ENCODE results near the gene KLHDC4. TPM values are rescaled to one million over a fixed set of nuclear protein-coding genes. Genes with fewer than 3 reads are reported as not detected.

The KLHDC4 gene
- total and polyA plus RNA-seq, 9 of the 15 experiments (the other 6 are each of a cell fraction or from before 2014, with no cell fraction given): 1.3 to 68.1 (median 32.8) TPM

DNA sequence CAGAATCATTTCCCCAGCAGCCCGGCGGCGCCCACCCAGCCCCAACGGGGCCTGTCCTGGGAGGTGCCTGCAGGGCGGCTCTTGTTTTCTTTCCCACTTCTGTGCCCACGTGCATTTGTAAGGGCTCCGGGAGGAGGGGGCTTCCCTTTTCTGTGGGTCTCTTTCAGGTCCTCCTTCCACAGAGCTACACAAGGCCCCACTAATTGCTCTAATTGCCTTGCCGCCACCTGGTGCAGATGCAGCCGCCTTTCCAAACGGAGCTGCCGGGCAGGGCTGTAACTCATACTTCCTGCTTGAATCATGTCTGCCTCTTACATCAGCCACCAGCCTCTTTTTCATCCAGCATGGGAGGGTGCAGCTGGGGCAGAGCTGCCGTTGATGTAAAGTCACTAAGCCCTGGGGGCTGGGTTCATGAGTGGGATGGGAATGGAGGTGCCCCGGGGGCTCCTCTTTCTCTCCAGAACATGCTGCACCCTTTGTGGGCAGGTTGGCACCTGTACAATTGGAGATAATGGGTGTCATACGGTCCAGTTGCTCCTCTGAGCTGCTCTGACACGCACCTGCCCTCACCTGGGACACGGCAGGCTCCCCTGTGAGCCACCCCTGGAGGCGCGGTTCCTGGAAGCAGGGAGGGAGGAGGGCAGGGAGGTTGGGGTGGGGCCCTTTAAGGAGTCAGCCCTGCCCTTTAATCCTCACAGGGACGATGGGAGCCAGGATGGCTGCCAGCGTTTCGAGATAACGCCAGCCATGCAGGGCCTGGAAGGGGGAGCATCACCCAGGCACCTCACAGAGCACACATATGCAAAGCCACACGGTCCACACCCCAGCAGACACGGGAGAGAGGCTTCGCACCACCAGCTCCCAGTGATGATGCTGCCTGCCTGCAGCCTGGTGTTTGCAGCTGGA lies 41.1 kb upstream of the KLHDC4 start (continued):
- TF ChIP-seq, protein P1, sequence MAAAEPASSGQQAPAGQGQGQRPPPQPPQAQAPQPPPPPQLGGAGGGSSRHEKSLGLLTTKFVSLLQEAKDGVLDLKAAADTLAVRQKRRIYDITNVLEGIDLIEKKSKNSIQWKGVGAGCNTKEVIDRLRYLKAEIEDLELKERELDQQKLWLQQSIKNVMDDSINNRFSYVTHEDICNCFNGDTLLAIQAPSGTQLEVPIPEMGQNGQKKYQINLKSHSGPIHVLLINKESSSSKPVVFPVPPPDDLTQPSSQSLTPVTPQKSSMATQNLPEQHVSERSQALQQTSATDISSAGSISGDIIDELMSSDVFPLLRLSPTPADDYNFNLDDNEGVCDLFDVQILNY (CRISPR knock-in tag; IDR thresholded peaks at IDR 0.05): no peak
- TF ChIP-seq SMARCA4 (IDR thresholded peaks at IDR 0.05) (peak; percentile 43; the same call in 1 of the 2 replicates), BHLHE40 (IDR thresholded peaks at IDR 0.05; ENCODE audit: low read length) (peak; percentile 51; the same call in 1 of the 2 replicates), ZNF184 (CRISPR knock-in tag; IDR thresholded peaks at IDR 0.05) (no peak), ZFP1 (CRISPR knock-in tag; IDR thresholded peaks at IDR 0.05) (no peak), TRIM24 (IDR thresholded peaks at IDR 0.05) (peak; percentile 88 to 93), RBM17 (IDR thresholded peaks at IDR 0.05; ENCODE audit: borderline replicate concordance, low read depth, low read length) (no peak), MTA3 (IDR thresholded peaks at IDR 0.05; ENCODE audit: borderline replicate concordance) (peak; percentile 37; the same call in 1 of the 2 replicates), RFX1 (IDR thresholded peaks at IDR 0.05) (no peak), SOX6 (IDR thresholded peaks at IDR 0.05) (no peak), CBX1 (IDR thresholded peaks at IDR 0.05; ENCODE audit: low read depth) (no peak), TCFL5 (CRISPR knock-in tag; conservative IDR thresholded peaks at IDR 0.05) (no peak)
- TF ChIP-seq, protein P2, sequence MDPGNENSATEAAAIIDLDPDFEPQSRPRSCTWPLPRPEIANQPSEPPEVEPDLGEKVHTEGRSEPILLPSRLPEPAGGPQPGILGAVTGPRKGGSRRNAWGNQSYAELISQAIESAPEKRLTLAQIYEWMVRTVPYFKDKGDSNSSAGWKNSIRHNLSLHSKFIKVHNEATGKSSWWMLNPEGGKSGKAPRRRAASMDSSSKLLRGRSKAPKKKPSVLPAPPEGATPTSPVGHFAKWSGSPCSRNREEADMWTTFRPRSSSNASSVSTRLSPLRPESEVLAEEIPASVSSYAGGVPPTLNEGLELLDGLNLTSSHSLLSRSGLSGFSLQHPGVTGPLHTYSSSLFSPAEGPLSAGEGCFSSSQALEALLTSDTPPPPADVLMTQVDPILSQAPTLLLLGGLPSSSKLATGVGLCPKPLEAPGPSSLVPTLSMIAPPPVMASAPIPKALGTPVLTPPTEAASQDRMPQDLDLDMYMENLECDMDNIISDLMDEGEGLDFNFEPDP (CRISPR knock-in tag; IDR thresholded peaks at IDR 0.05): no peak
- TF ChIP-seq, protein P3, sequence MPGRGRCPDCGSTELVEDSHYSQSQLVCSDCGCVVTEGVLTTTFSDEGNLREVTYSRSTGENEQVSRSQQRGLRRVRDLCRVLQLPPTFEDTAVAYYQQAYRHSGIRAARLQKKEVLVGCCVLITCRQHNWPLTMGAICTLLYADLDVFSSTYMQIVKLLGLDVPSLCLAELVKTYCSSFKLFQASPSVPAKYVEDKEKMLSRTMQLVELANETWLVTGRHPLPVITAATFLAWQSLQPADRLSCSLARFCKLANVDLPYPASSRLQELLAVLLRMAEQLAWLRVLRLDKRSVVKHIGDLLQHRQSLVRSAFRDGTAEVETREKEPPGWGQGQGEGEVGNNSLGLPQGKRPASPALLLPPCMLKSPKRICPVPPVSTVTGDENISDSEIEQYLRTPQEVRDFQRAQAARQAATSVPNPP (IDR thresholded peaks at IDR 0.05; ENCODE audit: borderline replicate concordance, insufficient read depth, insufficient read length): no peak
- TF ChIP-seq, protein P4, sequence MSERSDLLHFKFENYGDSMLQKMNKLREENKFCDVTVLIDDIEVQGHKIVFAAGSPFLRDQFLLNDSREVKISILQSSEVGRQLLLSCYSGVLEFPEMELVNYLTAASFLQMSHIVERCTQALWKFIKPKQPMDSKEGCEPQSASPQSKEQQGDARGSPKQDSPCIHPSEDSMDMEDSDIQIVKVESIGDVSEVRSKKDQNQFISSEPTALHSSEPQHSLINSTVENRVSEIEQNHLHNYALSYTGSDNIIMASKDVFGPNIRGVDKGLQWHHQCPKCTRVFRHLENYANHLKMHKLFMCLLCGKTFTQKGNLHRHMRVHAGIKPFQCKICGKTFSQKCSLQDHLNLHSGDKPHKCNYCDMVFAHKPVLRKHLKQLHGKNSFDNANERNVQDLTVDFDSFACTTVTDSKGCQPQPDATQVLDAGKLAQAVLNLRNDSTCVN (CRISPR knock-in tag; IDR thresholded peaks at IDR 0.05): no peak
- TF ChIP-seq, protein P5, sequence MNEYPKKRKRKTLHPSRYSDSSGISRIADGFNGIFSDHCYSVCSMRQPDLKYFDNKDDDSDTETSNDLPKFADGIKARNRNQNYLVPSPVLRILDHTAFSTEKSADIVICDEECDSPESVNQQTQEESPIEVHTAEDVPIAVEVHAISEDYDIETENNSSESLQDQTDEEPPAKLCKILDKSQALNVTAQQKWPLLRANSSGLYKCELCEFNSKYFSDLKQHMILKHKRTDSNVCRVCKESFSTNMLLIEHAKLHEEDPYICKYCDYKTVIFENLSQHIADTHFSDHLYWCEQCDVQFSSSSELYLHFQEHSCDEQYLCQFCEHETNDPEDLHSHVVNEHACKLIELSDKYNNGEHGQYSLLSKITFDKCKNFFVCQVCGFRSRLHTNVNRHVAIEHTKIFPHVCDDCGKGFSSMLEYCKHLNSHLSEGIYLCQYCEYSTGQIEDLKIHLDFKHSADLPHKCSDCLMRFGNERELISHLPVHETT (CRISPR knock-in tag; conservative IDR thresholded peaks at IDR 0.05 in 1 of 2, IDR thresholded peaks at IDR 0.05 in 1 of 2): no peak
- TF ChIP-seq, protein P6, sequence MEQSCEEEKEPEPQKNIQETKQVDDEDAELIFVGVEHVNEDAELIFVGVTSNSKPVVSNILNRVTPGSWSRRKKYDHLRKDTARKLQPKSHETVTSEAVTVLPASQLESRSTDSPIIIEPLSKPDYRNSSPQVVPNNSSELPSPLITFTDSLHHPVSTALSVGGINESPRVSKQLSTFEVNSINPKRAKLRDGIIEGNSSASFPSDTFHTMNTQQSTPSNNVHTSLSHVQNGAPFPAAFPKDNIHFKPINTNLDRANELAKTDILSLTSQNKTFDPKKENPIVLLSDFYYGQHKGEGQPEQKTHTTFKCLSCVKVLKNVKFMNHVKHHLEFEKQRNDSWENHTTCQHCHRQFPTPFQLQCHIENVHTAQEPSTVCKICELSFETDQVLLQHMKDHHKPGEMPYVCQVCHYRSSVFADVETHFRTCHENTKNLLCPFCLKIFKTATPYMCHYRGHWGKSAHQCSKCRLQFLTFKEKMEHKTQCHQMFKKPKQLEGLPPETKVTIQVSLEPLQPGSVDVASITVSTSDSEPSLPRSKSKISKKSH (CRISPR knock-in tag; IDR thresholded peaks at IDR 0.05): no peak
